Measurements from ENCODE around the gene DOCK10.

The DOCK10 gene

DNA sequence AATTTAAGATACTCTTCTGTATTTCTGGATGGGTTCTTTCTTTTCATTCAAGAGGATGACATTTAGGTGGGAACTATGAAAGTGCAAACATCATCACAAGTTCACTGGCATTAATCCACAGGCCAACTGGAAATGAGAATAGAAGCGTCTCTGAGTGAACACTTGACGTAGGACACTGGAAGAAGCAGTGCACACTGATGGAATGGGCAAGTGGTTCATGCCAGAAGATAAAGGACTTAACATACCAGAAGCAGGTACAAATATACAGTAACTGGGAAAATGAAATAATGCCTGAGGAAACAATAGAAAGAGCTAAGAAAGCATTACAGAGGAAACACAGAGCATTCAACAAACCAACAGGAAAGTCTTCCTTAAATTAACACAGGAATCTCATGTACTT, 205.2 kb downstream of the DOCK10 start:
- no peak for DNase-seq (ENCODE audit: low read depth, low spot score)

DNA sequence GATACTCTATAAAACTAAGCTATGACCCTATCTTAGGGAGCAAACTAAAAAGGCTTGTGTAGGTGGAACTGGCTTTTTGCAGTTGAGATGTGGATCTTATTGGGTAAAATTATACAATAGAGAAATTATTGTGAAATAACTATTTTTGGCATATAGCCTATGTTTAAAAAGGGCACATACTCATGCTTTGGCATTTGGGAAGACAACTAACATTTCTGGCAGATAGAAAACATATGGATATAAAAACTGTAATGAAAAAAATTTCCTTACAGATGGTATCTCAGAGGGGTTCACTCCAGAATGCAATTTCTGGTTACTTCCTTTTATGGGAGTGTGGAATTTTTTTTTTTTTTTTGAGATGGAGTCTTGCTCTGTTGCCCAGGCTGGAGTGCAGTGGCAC, 206.0 kb downstream of the DOCK10 start:
- no peak for DNase-seq (ENCODE audit: low read depth, low spot score)

DNA sequence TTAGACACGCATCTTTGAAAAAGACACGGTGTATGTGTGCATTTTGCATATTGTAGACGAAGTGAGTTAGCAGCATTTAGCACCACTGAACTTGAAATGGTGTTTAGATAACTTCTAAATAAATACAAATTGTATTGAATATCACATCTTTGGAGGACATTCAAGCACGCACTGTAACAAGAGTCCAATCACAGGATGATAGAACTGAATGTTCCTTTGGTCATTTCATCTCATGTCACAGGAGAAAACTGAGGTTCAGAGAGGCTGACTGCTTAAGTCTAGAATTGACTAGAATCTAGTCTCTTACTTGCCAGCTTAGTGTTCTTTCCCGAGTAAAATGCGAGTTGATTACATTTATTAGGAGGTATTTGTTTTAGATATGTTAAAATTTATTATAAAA, 206.9 kb downstream of the DOCK10 start:
- DNase-seq (ENCODE audit: low read depth, low spot score): no peak

DNA sequence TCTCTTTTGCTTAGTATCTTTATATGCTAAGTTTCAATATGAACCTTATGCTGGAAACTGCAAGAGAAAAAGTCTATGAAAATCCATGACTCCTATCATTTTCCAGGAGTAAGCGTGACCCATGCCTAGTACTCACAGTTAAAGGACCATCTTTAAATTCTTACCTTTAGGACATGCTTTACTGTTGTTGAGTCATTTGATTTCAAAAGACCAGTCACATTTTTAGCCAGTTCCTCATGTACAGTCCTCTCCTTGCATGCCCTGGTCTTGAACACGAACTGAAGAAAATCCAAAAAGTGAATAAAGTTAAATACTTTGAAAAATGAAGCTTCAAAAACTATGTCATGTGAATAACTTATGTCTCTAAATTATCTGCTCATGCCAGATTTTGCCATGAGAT, 208.3 kb downstream of the DOCK10 start:
- DNase-seq (ENCODE audit: low read depth, low spot score): no peak

DNA sequence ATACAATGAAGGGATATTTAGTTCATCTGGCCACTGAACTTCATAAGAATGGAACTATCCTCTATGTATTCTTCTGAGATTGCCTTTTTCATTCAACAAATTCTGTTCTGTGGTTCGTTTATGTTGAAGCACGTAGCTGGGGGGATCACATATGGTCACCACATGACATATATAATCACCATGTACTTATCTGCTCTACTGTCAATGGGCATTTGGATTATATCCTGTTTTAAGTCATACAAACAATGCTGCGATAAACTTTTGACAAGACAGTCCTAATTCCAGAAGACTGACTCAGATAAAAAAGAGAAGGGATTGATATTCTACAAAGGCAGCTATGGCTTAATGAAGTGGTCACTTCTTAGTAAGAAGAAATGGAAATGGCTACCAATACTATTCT, 210.1 kb downstream of the DOCK10 start:
- DNase-seq (ENCODE audit: low read depth, low spot score): no peak

DNA sequence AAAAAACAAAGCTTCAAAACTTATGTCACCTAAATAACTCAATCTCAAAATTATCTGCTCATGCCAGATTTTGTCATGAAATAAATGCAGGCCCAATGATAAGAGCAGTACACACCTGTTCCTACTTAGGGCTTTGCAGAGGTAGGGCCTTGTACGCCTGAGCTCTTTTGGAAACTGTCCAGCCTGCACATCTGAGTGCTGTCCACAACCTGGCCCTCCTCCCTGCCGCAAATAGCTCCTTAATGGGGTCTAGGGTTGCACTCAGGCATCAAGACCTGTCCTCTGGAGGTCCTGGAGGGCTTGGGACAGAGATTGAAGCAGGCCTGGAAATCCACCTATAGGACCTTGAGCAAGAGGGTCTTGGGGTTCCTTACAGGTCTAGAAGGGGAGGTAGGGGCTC, 210.7 kb downstream of the DOCK10 start:
- no peak for DNase-seq (ENCODE audit: low read depth, low spot score)

DNA sequence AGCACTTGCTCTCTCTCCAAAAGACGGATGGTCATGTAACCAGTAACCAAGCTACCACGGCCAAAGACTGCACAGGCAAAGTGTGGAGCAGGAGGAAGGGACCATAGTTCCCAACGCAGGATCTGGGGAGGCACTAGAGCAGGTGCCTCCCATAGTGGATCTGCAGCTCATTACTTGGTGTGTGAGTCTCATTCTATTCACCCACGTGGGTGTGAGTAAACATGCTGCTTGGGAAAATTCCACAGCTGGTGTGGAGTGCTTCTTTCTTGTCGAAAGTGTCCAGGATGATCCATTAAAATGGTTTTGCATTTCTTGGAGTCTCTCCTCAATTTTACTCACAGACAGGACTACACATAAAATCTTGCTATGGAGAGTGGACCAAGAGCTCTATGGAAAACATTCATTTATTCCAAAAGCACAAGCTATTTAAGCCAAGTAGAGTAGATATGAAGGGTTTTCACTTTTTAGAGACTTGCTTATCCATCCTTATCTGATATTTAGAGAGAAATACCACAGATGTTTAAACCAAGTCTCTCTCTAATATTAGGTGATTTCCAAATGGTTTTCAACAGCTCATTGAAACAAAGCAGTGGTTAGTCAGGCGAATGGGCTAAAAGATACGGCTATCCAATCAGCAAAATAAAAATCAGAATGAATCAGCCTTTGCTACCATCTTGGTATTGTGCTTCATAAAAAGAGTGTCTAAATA, 221.8 kb downstream of the DOCK10 start:
- no peak for DNase-seq (ENCODE audit: low read depth, low spot score)

DNA sequence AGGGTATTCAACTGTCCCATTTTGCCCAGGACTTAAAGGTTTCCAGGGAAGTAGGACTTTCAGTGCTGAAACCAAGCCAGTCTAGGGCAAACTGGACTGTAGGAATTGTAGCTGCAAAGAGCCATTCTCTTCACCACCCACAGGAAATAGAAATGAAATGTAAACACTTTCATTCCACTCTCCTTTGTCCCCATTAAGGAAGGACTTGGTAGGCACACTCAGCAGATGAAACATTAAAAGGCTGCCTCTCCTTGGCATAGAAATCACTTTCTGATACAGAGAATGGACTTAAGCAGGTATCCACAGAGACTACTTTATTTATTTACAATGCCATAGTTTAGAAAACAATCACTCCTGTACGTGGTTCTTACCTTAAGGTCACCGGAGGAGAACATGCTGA, 223.2 kb downstream of the DOCK10 start:
- DNase-seq (ENCODE audit: low read depth, low spot score): no peak

DNA sequence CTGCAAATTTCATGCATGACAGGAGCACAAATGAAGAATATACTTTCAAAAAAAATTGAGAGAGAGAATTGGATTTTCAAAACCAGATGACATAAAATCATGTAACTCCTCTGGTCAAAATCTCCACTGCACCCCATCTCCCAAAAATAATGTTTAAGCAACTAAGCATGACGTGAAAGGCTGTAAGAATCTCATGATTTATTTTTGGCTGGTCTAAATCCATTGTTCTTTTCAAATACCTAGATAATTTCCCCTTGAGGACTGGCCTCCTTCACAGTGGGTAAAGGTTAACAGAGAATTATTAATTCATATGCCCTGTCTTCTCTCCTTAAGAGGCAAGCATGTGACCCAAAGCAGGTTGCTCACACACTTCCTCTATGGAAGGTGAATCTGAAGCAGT, 224.6 kb downstream of the DOCK10 start:
- DNase-seq (ENCODE audit: low read depth, low spot score): no peak

DNA sequence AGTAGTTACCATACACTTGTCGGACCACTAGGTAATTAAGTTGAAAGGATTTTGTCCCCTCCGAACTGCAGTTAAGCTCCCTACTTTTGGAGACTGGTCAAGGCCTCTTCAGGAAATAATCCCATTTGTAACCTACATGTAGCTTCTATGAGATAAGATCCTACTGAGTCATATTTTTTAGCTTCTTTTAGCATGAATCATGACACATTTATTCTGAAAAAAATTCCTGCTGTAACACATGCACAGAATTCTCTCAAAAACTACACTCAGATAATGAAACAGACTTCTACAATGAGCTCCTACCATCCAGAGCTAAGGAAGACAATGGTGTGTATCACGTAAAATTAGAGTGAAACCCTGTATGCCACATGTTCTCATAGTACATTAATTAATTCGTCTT, 225.5 kb downstream of the DOCK10 start:
- no peak for DNase-seq (ENCODE audit: low read depth, low spot score)

DNA sequence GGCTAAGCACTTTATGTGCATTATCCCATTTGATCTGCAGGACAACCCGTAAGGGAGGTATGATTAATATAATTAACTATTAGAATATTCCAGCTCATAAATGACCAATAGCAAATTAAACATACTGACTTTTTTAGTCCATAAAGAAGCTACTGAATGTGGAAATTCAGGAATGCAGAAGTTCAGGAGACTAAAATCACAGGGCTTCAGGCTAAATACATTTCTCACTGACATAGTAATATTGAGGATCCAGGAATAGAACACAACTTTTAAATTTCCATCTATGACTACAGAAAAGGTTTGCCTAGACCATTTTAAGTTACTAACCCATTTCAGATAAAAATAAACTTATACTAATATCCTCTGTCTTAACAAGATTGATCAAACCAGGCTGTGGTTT, 228.7 kb downstream of the DOCK10 start:
- no peak for DNase-seq (ENCODE audit: low read depth, low spot score)

DNA sequence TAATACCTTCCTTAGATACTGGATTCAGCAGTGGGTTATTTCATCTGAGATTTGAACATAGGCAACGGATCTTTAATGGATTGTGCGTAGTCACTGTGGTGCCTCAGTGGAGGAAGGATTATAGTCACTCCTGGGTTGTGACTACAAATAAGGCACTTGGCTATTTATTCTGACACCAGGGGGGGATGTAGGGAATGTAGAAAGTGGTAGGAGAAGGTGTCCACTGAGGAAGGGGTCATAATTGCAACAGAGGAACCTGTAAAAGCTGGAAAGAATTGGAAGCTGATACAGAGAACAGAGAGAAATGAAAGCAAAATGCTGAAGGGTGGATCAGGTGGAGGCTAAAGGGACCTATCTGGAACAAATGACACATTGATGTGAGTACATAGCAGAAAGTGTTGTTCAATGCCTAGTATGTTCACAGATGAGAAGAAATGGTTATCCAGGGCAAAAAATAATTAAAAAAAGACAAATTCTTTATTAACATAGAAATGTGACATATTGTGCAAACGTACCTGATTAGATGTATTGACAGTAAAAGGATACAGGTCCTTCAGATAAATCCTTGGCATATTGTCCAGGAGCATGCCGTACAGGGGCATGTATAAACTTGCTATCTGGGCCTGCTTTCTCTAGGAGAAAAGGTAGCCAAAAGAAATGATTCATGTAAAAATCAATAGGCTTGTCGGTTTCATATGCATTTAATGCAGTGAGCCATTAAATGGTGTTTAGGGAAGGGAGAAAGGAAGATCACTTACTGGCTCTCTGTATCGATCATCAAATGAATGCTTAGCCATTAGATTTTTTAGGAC, 234.9 kb downstream of the DOCK10 start:
- DNase-seq (ENCODE audit: low read depth, low spot score): no peak

DNA sequence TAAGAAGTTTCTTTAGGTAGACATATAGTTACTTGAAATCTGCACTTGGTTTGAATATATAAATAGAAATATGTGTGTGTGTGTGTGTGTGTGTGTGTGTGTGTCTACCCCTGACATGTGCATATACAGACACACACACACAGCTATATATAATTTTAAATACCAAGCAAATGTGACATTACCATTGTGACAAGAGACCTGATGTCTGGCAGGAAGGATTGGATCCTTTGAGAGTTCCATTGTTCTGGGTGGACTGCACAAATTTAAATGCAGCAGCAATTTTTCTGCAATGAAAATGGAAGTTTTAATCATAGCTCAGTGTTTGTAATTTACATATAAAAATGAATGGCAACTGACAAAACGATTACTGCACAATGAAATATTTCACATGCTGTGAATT, 238.3 kb downstream of the DOCK10 start:
- no peak for DNase-seq (ENCODE audit: low read depth, low spot score)

DNA sequence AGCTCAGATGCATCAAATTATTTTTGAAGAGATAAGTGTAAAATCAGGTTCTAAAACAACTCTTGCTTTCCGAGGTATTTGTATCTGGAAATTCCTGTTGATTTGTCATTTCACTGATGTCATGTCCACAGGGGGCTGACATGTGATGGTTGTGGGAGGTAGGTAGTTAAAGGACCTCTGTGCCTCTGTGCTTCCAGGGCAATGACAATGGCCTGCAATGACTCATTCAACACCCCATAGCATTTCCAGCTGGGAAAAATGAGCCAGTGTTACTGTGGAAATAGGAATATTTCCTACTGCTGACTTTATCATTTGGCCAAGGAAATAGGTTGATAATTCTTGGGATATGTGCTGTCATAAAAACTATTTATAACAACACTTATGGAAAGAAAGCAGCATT, 239.9 kb downstream of the DOCK10 start:
- no peak for DNase-seq (ENCODE audit: low read depth, low spot score)

DNA sequence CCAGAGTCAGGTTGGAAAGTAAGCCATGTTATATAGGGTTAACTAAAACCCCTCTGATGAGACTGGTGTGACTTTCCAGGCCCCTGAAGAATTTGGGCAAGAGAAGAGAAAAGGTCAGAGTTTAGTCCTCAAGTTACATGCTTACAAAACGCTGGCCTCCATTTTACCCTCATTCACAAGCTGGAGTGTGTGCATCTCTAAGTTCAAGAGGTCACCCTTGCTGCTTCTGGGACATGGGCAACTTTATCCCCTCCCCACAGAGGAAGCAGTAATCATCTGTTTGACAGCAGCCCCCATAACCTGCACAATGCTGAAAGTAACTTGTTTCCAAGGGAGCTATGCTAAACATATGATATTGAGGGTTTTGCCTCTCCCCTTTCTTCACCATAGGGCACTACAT, 240.9 kb downstream of the DOCK10 start:
- DNase-seq (ENCODE audit: low read depth, low spot score): no peak

DNA sequence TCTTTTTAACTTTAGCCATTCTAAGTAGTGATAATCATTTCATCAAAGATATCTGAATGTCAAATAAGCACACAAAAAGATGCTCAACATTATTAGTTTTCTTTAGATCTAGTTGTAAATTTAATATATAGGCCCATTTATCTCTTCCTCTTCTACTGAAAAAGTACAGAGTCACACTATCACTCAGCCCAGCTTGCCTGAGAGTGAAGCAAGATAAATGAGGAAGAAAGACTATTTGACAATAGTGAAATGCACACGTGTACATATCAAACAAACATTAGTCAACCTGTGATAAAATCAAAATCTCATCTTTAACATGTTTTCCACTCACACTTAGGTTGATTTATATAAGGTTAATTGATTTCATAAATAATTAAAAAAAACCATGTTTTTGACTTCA, 242.6 kb downstream of the DOCK10 start:
- DNase-seq (ENCODE audit: low read depth, low spot score): no peak

DNA sequence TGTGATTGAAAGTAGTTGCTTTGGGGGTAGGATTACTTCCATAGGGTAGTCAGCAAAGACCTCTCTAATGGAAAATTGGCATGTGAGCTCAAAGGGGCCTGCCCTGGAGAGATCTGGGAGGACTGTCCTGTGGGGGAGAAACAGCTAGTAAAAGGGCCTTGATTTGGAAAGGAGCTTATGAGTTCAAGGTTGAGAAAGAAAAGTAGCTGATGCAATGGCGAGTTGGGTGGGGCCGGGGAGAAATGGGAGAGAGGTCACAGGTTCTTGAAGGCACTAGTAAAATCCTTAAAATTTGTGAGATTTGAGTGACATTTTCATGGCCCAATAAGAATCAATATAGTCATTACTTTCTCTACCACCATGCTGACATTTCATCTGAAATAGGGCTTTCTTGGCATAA, 244.1 kb downstream of the DOCK10 start:
- DNase-seq (ENCODE audit: low read depth, low spot score): no peak

DNA sequence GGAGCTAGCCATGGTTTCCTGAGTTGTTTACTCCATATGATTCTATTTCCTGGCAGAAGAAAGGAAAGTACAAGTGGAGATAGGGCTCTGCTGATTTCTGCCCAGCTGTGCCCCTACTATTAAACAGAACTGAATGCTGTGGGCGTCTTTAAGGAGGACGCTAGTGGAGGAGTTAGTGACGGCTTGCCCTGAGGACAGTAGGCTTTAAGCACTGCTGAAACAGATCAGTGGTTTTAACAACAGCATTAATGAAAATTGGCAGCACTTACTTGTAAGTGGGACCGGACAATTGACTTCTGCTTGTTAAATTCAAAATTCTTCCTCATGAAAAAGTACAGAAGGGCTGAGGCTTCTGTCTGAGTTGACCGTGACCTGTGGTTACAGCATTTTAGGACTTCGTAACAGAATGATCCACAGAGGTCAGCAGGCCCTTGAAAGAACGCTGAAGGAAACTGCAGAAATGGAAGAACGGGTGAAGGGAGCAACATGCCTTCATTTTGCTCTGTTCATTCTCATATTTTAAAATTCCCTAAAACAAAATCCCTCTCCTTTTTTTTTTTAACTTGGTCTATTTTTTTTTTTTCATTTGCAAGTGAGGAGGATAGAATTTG, 245.5 kb downstream of the DOCK10 start:
- no peak for DNase-seq (ENCODE audit: low read depth, low spot score)

DNA sequence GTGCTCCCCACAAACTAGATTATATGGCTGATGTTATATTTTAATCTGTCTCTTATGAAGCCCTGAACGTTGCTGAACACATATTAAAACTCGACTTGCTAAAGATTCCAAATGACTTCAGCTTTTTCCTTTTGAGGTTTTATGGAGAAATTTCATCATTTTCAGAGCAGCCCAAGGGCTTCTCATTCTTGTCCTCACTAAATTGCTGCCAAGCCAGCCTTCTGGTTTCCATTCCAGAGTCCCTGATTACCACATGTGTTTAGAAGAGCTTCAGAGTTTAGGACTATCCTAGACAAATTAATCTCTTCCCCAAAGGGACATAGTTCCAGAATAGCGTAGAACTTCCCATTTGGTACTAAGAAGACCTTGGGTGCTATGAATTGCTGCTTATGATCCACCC, 248.3 kb downstream of the DOCK10 start:
- DNase-seq (ENCODE audit: low read depth, low spot score): no peak

DNA sequence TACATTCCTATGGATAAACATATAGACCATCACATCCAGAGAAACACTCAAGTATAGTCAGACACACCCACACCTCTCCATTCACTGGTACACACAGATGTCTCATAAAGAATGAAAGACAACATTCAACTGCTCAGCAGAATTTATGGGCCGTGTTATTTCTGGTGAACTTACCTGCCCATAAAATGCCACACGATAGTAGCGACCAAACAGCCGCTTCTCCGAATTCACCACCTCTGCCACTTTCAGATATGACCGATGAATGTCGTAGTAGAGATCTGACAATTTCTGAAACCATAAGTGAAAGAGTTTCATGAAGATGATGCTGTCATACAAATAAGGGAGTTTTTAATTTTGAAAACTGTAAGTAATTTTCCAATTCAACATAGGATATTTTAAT, 255.4 kb downstream of the DOCK10 start:
- DNase-seq (ENCODE audit: low read depth, low spot score): no peak

DNA sequence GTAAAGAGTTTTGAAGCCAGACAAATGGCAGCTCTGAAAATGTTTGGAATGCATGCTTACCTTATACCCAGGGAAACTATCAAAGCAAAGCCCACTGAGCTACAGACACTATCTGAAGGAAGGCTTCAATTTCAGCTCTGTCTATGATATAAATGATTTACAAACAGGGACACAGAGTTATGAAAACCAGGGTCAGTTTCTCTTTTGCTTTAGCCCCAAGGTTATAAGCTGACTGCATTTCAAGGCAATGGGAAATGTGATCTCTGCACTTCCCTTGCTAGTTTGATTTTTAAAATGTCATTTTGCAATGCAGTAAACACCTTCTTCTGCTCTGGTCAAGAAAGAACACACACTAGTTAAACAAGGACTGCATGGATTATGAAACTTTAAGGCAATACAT, 260.9 kb downstream of the DOCK10 start:
- DNase-seq (ENCODE audit: low read depth, low spot score): no peak

DNA sequence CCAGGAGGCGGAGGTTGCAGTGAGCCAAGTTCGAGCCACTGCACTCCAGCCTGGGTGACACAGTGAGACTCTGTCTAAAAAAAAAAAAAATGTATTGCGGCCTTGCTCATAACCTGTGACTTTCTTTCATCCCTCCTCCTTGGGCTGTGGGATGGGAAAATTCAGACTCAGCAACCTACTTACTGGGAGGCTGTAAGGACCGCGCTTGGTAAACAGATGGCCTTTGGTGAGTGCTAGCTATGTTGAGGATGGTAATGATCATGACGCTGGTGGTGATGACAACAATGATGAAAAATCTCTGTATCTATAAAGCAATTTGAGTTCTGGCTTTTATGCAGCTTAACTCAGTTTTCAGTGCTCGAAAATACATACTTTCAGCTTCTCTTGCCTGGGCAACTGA, 261.4 kb downstream of the DOCK10 start:
- no peak for DNase-seq (ENCODE audit: low read depth, low spot score)

DNA sequence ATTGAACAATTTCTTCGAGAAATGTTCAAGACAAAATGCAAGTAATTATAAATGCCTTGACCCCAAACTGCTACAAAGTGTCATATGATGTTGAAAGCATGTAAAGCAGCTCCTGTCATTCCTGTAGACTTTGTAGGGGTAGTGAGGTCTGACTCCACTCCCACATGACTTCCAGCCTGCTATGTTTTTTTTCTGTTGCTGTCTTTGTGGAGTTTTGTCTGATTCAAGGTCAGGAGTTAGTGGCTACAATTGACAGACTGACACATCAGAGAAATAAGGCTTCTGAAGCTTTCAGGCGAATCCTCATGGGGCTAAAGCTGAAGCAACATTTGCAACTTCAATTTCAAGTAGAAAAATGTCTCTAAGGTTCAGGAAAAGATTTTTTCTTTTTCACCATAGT, 262.2 kb downstream of the DOCK10 start:
- DNase-seq (ENCODE audit: low read depth, low spot score): no peak

Data from smooth muscle cell of the brain vasculature (primary cell).